ENCODE data around the gene IQCF6. TPM values are rescaled to one million over a fixed set of nuclear protein-coding genes. Genes with fewer than 3 reads are reported as not detected.
"Not testable (repeated sequence)": the region's sequence is repeated elsewhere in the genome, so short reads cannot be mapped to it uniquely, and the experiment has no call there.

The IQCF6 gene
- total RNA-seq, 4 donors from 2014 or later: not detected

DNA sequence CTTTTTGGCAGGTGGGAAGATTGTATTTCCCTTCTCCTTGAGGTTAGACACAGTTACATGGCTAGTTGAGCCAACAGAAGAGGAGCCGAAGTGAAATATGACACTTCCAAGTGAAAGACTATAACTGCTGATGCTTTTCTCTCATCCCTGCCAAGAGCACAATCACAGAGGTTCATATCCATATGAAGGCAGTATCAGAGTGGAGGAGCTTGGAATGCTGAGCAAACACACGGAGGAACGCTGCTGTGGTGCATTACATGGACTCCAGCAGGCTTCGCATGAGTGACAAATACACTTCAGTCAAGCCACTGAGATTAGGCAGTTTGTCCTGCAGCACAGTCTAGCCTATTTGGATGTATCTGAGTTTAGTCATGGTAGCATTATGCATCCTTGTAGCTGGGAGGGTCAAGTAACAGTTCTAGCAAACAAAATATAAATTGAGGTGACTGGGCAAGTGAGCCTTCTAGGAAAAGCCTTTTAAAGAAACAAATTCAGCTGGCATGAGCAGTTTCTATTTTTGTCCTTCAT, 5.4 kb downstream of the IQCF6 start:
- Histone ChIP-seq H3K27ac (no peak overlapping the region), H3K4me1 (no peaks in the 10 kb centered on the region), H3K36me3 (no peaks in the 10 kb centered on the region), H3K9me3 (no peaks in the 10 kb centered on the region), H3K27me3 (no peaks in the 10 kb centered on the region), H3K4me3 (no peak overlapping the region)
- TF ChIP-seq, protein P1, sequence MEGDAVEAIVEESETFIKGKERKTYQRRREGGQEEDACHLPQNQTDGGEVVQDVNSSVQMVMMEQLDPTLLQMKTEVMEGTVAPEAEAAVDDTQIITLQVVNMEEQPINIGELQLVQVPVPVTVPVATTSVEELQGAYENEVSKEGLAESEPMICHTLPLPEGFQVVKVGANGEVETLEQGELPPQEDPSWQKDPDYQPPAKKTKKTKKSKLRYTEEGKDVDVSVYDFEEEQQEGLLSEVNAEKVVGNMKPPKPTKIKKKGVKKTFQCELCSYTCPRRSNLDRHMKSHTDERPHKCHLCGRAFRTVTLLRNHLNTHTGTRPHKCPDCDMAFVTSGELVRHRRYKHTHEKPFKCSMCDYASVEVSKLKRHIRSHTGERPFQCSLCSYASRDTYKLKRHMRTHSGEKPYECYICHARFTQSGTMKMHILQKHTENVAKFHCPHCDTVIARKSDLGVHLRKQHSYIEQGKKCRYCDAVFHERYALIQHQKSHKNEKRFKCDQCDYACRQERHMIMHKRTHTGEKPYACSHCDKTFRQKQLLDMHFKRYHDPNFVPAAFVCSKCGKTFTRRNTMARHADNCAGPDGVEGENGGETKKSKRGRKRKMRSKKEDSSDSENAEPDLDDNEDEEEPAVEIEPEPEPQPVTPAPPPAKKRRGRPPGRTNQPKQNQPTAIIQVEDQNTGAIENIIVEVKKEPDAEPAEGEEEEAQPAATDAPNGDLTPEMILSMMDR (IDR thresholded peaks at IDR 0.05): no peak
- no peak for TF ChIP-seq POLR2A (IDR thresholded peaks at IDR 0.05)
- no peak for DNase-seq

DNA sequence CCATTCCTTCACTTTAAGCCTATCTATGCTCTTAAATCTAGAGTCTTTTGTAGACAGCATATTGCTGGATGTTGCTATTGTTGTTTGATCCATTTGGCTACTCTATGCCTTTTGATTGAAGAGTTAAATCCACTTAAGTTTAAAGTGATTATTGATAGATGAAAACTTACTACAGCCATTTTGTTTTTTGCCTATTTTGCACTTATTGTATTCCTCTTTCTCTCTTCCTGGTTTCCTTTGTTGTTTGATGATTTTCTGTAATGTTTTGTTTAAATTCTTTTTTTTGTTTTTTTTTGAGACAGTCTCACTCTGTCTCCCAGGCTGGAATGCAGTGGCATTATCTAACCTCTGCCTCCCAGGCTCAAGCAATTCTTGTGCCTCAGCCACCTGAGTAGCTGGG, 19.8 kb downstream of the IQCF6 start:
- DNase-seq: no peak
- no peak overlapping the region for H3K27ac ChIP-seq
- TF ChIP-seq, protein P1 (IDR thresholded peaks at IDR 0.05): no peak
- TF ChIP-seq POLR2A (IDR thresholded peaks at IDR 0.05): no peak
- no peaks in the 10 kb centered on the region for H3K27me3 ChIP-seq
- H3K36me3 ChIP-seq: no peaks in the 10 kb centered on the region
- H3K4me3 ChIP-seq: no peak overlapping the region
- H3K4me1 ChIP-seq: no peaks in the 10 kb centered on the region
- peaks cover 0 to 15% (median 3%) of the 10 kb centered on the region in 4 donors for H3K9me3 ChIP-seq

DNA sequence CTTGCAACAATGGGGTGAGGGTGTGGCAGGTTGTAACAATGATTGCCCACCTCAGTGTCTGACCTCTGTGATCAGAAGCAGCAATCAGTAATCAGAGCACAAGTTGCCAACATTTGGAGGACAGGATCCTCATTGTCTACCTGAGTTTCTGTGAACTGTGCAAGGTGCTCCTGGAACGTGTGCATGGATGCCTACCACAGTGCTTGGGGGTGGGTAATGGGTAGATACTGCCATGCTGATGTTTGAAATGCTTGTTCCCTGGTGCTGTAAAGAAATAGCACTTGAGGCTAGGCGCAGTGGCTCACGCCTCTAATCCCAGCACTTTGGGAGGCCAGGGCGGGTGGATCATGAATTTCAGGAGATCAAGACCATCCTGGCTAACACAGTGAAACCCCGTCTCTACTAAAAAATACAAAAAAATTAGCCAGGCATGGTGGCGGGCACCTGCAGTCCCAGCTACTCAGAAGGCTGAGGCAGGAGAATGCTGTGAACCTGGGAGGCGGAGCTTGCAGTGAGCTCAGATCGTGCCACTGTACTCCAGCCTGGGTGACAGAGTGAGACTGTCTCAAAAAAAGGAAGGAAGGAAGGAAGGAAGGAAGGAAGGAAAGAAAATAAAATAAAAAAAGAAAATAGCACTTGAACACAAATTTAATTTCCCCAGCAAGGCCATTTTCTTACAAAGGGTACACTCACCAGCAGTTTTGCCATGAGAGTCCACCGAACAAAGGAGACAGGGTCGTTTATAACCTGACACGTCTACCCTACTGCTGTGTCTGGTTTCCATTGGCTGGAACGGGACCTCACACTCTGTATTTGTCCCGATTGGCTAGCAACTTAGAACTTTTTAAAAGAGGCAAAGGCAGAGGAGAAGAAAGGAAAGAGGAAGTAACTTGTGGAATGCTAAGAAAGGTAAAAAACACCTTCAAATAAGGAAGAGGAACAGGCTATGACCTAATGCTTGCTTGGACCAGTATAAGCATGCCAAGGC, 25.0 kb downstream of the IQCF6 start:
- H3K27ac ChIP-seq, H3K27me3 ChIP-seq, H3K9me3 ChIP-seq, H3K4me1 ChIP-seq, H3K4me3 ChIP-seq, DNase-seq, H3K36me3 ChIP-seq: not testable (repeated sequence)

DNA sequence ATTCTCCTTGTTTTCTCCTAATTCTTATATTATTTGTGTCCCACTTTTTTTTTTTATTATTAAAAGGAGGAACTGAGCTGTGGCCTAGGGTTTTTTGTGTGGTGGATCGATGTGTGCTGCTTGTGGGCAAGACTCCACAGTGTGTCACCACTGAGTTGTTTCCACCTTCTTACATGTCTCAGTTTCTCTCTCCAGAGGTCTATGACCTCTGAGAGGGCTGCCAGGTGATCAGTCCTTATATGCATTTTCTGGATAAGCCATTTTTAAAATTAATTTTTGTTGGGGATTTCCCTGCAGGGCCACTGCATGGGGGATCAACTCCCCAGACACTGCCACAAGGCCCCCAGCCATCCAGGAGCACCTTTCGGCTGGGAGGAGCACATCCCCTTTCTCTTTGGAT, 27.8 kb downstream of the IQCF6 start:
- no peak overlapping the region for H3K4me3 ChIP-seq
- TF ChIP-seq, protein P1 (IDR thresholded peaks at IDR 0.05): no peak
- TF ChIP-seq POLR2A (IDR thresholded peaks at IDR 0.05): no peak
- H3K36me3 ChIP-seq: no peaks in the 10 kb centered on the region
- no peaks in the 10 kb centered on the region for H3K4me1 ChIP-seq
- DNase-seq: no peak
- H3K27ac ChIP-seq: no peak overlapping the region
- H3K9me3 ChIP-seq: no peaks in the 10 kb centered on the region
- no peaks in the 10 kb centered on the region for H3K27me3 ChIP-seq

DNA sequence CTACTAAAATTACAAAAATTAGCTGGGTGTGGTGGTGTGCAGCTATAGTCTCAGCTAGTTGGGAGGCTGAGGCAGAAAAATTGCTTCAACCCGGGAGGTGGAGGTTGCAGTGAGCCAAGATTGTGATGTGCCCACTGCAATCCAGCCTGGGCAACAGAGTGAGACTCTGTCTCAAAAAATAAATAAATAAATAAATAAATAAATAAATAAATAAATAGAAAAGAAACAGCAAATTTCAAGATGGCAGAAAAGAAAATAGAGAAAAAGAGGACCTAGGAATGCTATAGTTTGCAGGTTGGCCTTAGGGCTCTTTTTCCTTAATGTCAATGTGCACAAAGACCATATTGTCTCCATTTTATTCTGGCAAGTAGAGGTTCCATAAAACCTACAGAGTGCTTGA, 28.2 kb downstream of the IQCF6 start:
- TF ChIP-seq, protein P1 (IDR thresholded peaks at IDR 0.05): no peak
- TF ChIP-seq POLR2A (IDR thresholded peaks at IDR 0.05): no peak
- no peak overlapping the region for H3K27ac ChIP-seq
- no peak overlapping the region for H3K4me3 ChIP-seq
- no peaks in the 10 kb centered on the region for H3K4me1 ChIP-seq
- no peak for DNase-seq
- H3K27me3 ChIP-seq: no peaks in the 10 kb centered on the region
- no peaks in the 10 kb centered on the region for H3K9me3 ChIP-seq
- H3K36me3 ChIP-seq: no peaks in the 10 kb centered on the region

DNA sequence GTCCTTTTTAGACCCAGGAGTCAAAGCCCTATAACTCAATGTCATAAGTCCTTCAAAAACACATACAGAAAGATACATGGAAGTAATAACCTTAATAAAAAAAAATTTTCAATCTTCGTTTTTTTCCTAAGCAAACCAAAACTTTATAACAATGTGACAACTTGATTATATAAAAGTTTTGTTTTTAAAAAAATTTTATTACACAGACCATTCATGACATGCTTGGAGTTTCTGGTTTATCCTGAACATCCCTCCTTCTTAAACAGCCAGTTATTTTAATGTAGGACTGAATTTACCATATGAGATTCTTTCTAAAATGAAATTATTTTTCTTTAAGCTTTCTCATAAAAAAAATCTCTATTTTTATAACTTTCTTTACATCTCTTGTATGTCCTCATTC, 30.7 kb downstream of the IQCF6 start:
- no peaks in the 10 kb centered on the region for H3K9me3 ChIP-seq
- no peak overlapping the region for H3K4me3 ChIP-seq
- H3K4me1 ChIP-seq: no peaks in the 10 kb centered on the region
- TF ChIP-seq, protein P1 (IDR thresholded peaks at IDR 0.05): no peak
- no peak for TF ChIP-seq POLR2A (IDR thresholded peaks at IDR 0.05)
- no peaks in the 10 kb centered on the region for H3K36me3 ChIP-seq
- no peaks in the 10 kb centered on the region for H3K27me3 ChIP-seq
- no peak for DNase-seq
- H3K27ac ChIP-seq: no peak overlapping the region

Measured in Peyer's patch (tissue), 4 donors.